CD4-positive, alpha-beta T cell treated with Interleukin-4 for 1 hour (primary cell): ENCODE measurements around the gene RAB19.

Source experiments
- DNase-seq, 2 donors: peaks; one replicate each; pipeline ENCODE4 v3.0.0-alpha.2; 2020 to 2022

RAB19 gene, protein sequence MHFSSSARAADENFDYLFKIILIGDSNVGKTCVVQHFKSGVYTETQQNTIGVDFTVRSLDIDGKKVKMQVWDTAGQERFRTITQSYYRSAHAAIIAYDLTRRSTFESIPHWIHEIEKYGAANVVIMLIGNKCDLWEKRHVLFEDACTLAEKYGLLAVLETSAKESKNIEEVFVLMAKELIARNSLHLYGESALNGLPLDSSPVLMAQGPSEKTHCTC

DNA sequence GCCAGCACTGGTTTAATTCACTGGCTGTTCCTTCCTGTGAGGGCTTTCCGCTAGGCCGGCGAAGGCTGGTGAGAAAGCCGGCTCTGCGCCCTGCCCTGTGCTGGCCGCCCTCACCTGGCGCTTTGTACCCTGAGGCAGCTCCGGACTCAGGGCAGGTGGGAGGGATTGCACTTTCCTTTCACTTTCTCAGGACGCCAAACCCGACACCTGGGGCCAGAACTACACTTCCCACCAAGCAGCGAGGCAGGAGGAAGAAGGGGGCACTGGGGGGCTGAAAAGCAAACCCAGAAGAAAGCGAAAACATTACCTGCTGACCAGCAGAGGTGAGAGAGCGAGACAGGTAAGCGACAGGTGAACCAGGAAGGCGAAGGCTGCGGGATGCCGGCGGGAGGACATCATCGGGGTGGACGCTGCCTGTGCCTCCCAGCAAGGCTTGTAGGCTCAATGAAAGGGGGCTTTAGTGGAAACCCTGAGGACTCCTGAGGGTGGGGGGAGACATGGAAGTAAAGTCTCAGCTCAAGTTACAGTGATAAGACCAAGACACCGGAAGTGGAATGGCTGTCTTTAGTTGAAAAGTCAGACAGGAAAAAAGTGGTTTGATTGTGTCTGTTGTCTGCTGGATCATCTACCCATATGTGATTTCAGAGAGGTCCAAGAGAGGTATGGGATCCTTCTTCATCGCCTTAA lies at the start of gene RAB19:
TSS of gene RAB19 (plus strand) at position 181 of the 687 bp plus-strand sequence. CDS start 3,589 bp downstream, outside the sequence.
- DNase-seq: peak; percentile 52 to 71

DNA sequence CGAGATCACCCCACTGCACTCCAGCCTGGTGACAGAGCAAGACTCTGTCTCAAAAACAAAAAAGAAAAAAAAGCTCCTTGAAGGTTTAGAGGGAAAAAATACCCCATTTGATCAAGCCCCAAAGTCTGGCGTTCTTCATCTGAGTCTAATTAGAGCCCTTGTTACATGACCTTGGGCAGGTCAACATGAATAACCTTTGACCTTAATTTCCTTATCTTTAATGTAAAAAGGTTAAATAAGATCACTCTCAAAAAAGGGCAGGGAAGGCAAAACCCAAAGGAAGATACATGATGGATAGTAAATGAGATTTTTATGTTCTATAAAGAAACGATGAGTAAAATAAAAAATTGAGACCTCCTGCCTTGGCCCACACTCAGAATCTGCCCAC lies 45.8 kb upstream of the RAB19 start:
- DNase-seq: no peak

DNA sequence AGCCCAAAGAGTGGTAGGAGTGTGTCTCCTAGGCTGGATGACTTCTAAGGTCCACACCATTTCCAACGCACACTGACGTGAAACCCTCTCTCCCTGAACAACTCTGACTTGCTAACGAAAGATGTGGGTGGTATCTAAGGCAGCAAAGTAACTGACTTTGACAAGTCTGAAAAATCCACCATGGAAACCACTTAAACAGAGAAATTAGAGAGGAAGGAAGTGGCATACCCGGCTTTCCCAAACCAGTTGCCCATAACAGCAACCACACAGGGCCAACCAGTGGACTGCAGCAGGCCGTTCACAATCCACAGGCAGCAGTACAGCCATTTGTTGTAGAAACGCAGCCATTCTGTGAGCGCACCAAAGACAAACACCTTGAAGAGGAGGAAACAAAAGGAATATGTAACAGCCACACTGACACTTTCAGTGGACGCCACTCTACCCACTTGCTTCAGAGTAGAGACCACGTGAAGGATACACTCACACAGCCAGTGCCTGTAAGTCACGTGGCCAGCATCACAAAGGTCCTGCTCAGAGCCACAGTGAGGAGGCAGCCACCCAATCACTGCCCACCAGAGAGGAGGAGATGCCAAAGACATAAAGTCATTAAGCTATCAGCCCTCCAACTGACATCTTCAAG lies 45.3 kb upstream of the RAB19 start:
- DNase-seq: peak; percentile 24 to 52

DNA sequence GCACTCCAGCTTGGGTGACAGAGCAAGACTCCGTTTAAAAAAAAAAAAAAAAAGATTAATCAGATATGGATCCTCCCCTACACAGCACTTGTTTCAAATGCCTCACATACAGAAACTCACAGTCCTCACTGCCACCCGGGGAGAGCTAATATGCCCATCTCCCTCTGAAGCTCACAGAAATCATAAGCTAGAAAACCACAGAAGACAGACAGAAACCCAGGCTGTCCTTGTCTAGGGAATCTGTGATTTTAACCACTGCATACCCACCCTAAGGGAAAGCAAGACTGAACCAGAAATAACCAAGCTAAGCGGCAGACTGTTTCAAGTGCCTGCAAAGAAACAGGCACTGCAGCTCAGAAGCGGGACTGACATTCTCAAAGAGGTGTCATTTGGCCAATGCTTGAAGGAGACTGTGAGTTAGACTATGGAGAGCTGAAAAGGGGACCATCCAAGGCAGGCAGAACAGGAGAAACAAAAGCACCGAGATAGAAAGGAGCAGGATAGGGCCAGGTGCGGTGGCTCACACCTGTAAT lies 43.1 kb upstream of the RAB19 start:
- DNase-seq: peak in 1 of 2 donors; percentile 4

DNA sequence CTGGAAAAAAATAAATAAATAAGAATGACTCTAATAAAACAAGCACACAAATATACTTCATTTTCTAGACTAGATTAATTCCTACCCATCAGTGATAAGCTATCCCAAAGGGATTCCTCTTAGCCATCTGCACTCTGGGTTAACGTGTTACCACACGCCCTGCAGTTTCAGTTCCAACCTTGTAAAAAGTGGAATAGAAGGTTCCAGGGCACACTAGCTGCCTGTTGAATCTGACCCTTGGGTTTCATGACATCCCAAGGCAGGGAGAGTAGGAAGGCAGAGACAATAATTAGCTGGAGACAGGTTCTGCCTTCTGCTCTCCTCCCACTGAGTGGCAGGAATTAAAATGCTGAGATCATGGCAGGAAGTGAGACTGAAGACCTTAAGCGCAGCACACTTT lies 39.0 kb upstream of the RAB19 start:
- DNase-seq: no peak

DNA sequence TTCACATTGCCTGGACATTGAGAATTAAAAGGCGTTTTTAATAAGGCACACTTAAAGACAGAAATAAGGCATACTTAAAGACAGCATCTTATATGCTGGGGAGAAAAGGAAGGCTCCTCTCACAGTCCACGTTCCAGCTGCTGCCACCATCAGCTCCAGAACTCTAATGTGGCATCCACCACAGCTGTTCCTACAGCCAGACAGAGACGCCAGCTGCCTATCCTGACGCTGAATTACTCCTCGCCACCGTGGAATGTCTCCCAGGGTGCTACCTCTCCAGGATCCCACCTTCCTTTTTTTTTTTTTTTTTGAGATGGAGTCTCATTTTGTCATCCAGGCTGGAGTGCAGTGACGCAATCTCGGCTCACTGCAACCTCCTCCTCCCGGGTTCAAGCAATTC lies 36.3 kb upstream of the RAB19 start:
- DNase-seq: no peak

DNA sequence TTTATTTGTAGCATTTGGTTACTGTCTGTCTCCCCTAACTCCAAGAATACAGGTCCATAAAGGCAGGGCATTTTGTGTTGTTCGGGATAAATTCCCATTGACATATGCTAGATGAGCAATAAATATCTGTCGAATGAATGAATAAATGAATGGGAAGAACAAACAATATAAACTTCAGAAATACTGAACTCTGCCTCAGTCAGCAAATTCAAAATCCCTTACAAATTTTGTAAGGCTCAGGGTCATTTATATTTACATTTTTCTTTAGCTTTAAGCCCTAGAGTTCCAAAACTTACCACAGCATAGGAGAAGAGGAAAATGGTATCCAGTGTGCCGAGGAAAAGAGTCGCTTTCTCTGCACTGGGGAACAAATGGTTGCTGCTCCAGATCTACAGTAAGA lies 34.6 kb upstream of the RAB19 start:
- DNase-seq: no peak

DNA sequence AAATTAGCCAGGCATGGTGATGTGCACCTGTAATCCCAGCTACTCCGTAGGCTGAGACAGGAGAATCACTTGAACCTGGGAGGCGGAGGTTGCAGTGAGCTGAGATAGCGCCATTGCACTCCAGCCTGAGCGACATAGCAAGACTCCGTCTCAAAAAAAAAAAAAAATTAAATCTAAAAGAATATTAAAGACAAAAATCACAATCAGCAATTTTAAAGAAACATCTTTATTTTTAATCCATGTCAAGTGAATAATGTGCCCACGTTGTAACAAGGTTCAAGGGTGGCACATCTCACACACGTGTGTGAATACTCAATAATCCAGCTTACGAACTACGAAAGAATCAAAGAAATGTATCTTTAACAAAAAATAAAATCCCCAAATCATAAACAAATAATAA lies 28.5 kb upstream of the RAB19 start:
- no peak for DNase-seq

DNA sequence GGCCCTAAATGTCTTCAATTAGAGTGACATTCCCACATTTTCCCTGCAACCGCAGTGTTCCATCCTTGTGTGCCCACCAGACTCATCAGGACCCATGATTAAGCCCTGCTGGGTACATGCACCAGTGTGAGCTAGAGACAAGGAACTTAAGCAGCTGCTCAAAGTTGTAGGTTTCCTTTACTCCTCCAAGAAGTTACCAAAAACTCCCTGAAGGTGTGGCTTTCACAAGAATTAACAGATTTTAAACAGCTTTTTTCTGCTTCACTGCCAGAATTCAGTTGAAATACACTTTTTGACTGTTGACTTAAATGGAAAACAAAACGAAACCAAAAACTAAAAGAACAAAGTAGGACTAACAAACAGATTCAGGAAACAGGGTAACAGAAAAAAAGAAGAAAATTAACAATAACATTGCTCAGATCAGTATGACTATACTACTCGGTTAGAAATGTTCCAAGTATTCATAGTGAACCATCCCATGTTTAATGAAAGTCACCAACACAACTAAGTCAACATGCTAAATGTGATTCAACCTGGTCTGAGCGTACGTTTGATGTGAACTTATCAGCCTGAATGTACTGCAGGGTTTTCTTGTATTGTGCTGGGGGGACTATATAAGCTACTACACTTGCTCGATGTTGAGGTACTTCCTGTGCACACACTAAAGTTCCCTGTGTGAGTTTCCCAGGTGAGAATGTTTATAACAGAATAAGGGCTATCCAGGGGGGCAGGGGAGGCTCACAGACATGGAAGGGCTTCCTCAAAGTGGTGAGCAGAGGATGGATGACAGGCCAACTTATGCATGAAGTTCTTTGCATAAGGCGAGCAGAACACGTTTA lies 27.7 kb upstream of the RAB19 start:
- peak; percentile 26 to 82 for DNase-seq

DNA sequence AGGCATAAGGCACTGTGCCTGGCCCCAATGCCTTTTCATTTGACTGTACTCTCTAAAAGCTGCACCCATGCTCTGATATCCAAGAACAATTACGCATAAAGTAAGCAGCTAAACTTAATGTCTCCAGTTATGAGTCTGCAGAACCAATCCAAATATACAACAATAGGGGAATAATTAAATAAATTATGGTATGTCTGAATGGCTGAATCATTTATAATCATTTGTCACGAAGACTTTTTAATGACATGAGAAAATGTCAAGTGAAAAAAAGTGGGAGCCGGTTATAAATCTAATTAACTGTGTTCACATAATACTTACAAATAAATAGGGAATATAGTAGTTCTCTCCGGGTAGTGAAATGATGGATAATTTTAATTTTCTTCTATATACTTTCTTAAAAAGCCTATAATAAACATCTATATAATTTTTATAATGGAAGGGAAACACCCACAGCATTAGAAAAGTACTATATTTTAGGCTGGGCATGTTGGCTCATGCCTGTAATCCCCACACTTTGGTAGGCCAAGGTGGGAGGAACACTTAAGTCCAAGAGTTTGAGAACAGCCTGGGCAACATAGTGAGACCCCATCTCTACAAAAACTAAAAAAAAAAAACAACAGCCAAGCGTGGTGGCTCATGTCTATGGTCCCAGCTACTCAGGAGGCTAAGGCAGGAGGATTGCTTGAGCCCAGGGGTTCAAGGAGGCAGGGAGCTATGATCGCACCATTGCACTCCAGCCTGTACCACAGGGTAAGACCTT lies 19.7 kb upstream of the RAB19 start:
- DNase-seq: no peak

DNA sequence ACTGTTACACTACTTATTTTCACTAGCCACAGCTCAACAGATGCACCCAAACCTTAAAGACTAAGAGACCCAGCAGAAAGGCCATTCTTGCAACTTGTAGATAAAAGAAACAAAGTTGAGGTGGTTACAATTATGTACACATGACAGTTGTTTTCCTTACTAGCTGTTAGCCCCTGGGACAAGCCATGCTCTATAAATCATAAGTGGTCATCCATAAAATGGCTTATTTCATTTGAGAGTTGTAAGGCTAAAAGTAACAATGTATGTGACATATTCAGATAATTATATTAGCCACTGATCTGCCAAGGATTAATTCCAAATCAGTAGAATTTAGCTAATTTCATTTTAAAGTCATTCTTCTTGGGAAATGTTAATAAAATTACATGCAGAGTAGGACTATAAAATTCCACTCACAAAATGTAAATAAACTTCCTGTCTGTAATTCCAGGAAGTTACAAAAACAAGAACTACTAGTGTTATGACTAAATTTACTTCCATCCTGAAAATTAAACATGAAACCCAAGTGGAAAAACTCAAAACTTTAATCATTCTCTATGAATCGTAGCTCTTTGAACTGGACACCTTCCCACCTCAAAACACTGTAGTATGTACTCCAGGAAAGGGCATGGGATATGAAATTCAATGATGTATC lies 18.8 kb upstream of the RAB19 start:
- no peak for DNase-seq

DNA sequence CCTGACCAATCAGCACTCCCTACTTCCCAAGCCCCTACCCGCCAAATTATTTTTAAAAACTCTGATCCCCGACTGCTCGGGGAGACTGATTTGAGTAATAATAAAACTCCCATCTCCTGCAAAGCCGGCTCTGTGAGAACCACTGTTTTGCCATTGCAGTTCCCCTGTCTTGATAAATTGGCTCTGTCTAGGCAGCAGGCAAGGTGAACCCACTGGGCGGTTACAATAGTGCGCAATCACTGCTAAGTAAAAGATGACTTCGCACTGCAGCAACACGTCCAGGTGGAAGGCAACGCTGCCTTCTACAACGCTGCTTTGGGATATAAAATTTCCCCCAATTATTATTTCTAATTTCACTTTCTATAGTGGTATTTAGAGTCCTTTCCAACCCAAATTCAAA lies 14.4 kb upstream of the RAB19 start:
- DNase-seq: no peak

DNA sequence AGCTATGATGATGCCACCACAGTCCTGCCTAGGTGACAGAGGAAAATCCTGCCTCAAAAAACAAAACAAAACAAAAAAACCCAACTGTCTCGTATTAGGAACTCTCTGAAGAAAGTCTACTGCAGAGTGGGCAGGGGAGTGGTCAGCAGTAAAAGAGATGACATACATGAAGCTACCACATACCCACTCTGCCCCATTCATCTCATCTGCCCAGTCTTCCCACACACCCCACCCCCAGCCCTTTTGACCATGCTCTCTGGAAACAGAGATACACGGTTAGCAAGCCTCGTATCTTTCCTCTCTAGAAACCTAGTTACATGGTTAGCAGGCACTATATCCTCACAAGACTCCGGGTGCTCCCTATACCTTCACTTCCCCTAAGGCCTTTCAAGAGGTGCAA lies 13.8 kb upstream of the RAB19 start:
- no peak for DNase-seq

DNA sequence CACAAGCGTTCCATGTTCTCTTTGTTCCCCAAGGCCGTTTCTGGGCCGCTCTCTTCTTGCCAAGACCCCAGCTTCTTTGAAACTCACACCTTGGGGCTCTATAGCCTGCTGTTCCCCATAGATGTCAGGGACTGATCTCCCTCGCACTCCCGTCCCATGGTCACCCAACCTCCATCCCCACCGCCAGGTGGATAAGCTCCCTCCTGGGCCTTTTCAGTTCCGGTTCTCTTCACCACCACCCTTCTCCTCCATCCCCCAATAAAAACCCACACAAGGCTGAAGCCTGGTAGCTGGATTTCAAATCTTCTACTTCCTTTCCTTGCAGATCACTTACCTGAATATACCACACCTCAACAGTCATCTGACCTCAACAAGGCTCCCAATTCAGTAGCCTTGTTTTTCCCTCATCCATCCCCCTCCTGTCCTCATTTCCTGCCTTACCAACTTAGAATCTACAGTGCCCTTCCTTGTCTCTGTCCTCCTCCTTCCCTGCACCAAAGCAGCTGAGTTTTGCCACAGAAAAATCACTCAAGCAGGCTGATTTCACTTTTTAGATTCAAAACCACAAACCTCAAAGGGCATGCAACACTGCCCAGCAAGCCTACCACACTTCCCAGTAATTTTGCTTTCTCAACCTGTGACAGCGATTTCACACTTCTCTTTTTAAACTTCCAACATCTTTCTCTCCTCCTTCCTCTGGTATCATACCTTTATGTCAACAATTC lies 13.2 kb upstream of the RAB19 start:
- DNase-seq: peak; percentile 25 to 51

DNA sequence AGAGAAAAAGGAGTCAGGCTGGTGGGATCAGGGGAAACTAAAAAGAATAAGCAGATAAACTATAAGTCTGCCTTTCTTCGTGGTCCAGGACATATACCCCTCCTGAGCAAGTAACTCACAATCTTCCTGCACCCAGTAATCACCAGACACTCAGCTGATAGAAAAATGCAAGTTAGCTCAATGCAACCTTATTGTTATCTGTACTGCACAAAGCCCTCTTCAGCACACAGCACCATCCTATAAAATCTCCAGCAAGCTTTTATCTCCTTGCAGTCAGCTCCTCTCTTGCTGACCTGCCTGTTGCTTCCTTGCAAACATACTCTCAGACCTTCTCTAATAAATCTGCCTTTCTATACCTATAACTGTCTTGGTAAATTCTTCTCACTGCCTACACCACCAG lies 12.2 kb upstream of the RAB19 start:
- DNase-seq: no peak

DNA sequence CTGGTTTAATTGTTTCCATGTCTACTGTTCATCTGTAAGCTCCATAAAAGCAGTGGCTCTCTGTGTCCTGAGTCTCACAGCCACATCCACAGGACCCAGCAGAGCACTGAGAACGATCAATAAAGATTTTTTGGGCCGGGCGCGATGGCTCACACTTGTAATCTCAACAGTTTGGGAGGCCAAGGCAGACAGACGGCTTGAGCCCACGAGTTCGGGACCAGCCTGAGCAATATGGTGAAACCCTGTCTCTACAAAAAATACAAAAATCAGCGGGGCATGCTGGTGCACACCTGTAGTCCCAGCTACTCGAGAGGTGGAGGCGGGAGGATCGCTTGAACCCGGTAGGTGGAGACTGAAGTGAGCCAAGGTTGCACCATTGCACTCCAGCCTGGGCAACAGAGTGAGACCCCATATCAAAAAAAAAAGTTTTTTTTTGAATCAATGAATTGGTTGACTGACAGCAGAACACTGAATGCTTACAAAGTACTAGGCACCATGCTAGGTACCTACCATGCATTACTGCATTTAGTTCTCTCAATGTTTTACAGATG lies 10.0 kb upstream of the RAB19 start:
- no peak for DNase-seq

DNA sequence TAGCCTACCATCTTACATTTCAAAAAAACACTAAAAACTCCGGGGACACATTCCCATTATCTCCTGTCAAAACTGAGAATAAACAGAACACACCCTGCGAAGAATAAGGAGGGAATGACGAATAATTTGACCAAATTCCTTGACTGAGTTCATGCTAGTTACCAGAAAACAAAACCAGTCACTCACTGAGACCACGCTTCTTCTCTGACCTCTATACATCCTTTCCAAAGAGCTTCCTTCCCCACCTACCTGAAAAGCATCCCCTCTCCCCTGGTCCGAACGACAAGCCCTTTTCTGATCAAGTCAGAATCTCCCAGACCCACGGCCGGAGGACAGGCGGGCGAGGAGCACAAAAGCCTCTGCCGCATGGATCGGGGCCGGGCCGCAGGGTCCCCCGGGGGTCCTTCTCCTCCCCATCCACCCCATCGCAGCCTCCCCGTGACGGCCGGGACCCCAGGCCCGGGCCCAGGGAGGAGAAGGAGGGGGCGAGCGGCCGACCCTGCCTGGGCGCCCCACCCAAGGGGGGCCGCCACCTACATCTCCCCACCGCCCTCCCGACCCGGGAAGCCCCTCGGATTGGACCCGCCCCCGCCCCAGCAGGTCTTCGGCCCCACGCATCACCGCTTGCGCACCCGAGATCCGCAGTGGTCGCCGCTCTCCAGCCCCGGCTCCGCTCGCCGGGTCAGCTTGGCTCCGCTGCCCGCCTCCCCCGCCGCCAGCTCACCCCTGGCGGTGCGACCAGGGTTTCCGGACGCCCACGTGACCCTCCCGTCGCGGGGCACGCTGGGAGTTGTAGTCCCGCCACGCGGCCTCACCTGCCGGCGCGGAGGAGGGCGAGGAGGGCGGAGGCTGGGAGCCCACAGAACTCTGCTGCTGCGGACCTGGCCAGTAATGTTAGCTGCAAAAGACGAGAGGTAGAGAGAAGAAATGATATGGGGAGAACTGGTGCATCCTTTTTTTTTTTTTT lies 5.8 kb upstream of the RAB19 start, which contains the start of gene SLC37A3:
TSS of gene SLC37A3 (minus strand) at position 747 of the 967 bp plus-strand sequence. CDS start 16,004 bp downstream, outside the sequence.
- peak; percentile 81 to 83 for DNase-seq

DNA sequence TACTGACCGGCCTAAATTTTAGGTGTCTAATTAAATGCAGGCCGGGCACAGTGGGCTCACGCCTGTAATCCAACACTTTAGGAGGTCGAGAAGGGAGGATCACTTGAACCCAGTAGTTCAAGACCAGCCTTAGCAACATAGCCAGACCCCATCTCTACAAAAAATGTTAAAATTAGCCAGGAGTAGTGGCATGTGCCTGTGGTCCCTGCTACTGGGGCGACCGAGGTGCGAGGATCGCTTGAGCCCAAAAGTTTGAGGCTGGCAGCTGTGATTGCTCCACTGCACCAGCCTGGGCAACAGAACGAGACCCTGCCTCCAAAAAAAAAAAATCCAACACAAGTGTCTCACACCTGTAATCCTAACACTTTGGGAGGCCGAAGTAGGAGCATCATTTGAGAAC lies 5.0 kb upstream of the RAB19 start:
- no peak for DNase-seq

DNA sequence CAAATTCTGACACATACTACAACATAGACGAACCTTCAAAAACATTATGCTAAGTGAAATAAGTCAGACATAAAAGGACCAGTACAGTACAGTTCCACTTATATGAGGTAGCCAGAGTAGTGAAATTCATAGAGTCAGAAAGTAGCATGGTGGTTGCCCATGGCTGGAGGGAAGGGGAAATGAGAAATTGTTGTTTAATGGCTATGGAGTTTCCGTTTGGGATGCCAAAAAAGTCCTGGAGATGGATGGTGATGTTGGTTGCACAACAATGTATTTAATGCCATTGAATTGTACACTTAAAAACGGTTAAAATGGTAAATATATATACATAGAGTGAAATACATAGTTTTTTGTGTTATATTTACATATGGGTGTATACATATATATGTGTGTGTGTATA lies 3.5 kb upstream of the RAB19 start:
- DNase-seq: no peak
